GM18517 (cell line): ENCODE measurements around the gene WDR13.

Experiments used
- ATAC-seq: cut with Tn5 transposase; IDR thresholded peaks from one replicate; pipeline ENCODE4 v1.9.1; 2021; ENCODE audit warnings: mild to moderate bottlenecking, moderate library complexity; ENCODE audit not compliant: unreplicated experiment

WDR13 gene

GRCh38 chrX:48592971-48593370, 4.3 kb upstream of the WDR13 start:
- no peak for ATAC-seq

GRCh38 chrX:48595929-48596328, 1.4 kb upstream of the WDR13 start:
- ATAC-seq: no peak

DNA sequence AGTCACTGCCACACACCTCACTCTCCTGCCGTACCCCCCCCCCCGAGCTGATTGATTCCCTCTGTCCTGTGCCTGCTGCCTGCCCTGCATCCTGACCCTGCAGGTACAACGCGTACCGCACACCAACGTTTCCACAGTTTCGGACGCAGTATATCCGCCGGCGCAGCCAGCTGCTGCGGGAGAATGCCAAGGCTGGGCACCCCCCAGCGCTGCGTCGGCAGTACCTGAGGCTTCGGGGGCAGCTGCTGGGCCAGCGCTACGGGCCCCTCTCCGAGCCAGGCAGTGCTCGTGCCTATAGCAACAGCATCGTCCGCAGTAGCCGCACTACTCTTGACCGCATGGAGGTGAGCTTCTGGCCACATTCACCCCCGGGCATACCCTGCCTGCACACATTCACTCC, 1.3 kb downstream of the WDR13 start:
- ATAC-seq: no peak

GRCh38 chrX:48599341-48599740, 2.0 kb downstream of the WDR13 start:
- ATAC-seq: no peak

GRCh38 chrX:48600226-48600625, 2.9 kb downstream of the WDR13 start:
- ATAC-seq: no peak

DNA sequence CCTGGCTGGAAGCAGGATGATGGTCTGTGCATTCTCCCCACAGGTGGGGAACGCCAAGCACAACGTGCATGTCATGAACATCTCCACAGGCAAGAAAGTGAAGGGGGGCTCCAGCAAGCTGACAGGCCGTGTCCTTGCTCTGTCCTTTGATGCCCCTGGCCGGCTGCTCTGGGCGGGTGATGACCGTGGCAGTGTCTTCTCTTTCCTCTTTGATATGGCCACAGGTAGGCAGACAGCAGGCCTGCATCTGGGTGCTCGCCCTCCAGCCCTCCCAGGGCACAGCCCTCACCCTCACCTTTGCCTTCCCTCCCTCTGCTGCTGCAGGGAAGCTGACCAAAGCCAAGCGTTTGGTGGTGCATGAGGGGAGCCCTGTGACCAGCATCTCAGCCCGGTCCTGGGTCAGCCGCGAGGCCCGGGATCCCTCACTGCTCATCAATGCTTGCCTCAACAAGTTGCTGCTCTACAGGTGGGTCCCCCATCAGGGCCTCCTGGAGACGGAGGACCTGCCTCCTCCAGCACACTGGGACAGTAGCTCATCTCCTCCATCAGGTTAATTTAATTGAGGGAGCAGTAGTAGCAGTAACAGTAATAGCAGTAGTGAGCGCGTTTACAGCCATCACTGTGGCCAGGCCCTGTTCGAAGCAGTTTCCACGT, 4.6 kb downstream of the WDR13 start:
- ATAC-seq: no peak

GRCh38 chrX:48604701-48605100, 7.4 kb downstream of the WDR13 start:
- no peak for ATAC-seq

GRCh38 chrX:48606091-48606490, 8.8 kb downstream of the WDR13 start:
- ATAC-seq: no peak

DNA sequence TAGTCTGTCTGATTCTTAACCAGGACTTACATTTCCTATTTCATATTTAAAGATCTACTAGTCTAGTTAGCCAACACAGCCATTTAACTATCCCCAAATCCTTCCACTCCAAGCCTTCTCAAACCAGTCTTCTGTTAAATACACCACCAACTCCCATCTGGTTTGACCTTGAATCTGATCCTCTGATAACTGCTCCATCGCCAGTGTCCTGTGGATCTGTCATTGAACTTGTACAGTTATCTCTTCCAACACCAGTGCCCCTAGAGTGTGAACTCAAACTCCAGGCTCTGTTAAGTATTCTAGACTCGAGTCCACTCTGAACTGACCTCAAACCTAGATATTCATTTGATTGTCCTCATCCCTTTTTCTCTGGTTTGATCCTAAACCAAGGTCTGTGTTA, 14.4 kb downstream of the WDR13 start:
- no peak for ATAC-seq

GRCh38 chrX:48613502-48614160, 16.3 kb downstream of the WDR13 start:
- ATAC-seq: no peak

DNA sequence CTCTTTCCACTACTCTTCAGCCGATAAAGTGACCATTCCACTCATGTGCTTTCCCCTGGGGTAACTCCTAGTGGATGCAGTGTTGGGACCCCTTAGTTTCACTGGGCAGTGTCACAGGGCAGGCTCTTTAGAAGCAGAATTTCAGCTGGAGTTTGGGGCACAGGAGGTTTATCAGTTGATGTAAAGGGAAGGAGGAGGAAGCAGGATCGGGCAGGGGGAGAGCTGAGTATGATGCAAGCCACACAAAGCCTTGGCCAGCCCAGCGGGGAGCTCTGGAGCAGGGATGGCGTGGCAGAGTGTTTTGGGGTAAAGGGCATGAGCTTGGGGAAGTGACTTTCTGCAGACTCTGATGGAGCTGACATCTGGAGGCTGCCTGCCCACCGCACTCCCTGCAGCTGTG, 19.3 kb downstream of the WDR13 start:
- no peak for ATAC-seq

- ATAC-seq: no peak
Measured at GRCh38 chrX:48617542-48618340, 20.4 kb downstream of the WDR13 start.

DNA sequence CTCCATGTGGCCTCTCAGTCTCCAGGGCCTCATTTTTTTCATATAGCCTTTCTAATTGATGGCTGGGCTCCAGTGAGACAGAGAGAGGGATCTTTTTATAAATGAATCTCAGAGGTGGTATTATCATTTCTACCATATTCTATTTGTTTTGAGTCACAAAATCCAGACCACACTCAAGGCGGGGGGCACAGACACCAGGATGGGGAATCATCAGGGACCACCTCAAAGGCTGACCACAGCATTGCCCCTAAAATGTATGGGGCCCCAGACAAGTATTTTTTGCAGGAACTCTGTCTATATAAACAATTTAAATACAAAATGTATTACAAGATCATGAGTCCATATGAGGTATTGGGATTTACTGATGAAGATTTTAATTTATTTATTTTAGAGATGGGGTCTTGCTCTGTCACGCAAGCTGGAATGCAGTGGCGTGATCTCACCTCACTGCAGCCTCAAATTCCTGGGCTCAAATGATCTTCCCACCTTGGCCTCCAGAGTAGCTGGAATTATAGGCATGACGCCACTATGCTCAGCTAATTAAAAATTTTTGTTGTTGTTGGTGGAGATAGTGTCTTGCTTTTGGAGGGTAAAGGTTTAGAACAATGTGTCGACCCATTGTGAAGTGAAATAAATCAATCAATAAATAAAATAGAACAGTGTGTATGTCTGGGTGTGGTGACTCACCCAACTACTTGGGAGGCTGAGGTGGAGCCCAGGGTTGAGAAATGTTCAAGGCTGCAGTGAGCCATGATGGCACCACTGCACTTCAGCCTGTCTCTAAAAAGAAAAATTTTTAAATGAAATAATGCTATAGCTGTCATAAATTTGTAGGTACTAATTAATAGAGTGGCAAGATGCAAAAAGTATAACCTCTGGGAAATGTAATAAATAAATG, 29.4 kb downstream of the WDR13 start:
- no peak for ATAC-seq

DNA sequence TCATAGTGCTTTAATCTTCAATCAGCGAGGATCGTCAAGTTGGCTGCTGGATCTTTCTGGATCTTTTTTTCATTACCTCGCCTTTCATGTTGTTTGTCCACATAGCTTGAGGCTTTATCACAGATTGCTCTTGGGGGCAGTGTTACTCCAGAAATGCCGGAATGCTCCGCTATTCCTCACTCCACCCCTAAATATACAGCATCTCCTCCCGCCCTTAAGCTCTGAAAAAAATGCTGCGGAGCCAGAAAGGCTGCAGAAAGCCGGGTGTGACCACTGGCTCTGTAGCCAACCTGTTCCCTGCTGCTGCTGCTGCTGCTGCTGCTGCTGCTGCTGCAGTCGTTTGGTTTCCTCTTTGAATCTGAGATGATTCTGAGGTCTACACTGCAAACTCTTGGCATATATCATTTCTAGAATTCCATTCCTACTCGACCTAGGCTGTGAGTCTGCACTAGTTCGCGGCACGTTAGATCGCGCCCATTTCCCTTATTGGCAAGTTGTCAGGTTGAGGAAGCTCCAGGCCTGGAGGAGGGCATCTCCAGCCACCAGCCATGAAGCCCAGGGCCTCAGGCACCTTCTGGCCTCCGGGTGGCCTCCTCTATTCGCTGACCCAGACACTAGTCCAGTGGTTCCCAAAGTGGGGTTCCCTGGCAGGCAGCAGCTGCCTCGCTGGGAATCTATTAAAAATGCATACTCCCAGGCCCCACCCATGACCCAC, 34.2 kb downstream of the WDR13 start:
- ATAC-seq: peak; percentile 57

- no peak for ATAC-seq
Measured at GRCh38 chrX:48632207-48632606, 34.9 kb downstream of the WDR13 start.

- ATAC-seq: no peak
Measured at GRCh38 chrX:48636301-48636700, 39.0 kb downstream of the WDR13 start.

GRCh38 chrX:48636776-48637175, 39.5 kb downstream of the WDR13 start:
- no peak for ATAC-seq

GRCh38 chrX:48645669-48646068, 48.4 kb downstream of the WDR13 start:
- ATAC-seq: no peak

GRCh38 chrX:48648336-48648751, 51.1 kb downstream of the WDR13 start:
- ATAC-seq: no peak

GRCh38 chrX:48649102-48649501, 51.8 kb downstream of the WDR13 start:
- no peak for ATAC-seq
